Subcutaneous adipose tissue (tissue), 4 donors: ENCODE results near the gene BRF1. TPM values are rescaled to one million over a fixed set of nuclear protein-coding genes. Genes with fewer than 3 reads are reported as not detected.

Source experiments
- total RNA-seq, 4 donors: library from RNA; depleted of rRNA; stranded (reverse); fragments of >200 nt; gene quantifications; one replicate each; pipeline ENCODE4 v1.1.0, GENCODE V29; 2016
- TF ChIP-seq, protein P1 (sequence below): fragments of 450-650 bp; IDR thresholded peaks from one replicate; pipeline ENCODE4 v1.5.1; 2016; ENCODE audit warnings: low read depth, mild to moderate bottlenecking, control low read depth, antibody characterized with exemption, moderate library complexity

Gene BRF1
- total RNA-seq, 4 donors from 2014 or later: 19.7 to 76.1 (median 22.5) TPM

DNA sequence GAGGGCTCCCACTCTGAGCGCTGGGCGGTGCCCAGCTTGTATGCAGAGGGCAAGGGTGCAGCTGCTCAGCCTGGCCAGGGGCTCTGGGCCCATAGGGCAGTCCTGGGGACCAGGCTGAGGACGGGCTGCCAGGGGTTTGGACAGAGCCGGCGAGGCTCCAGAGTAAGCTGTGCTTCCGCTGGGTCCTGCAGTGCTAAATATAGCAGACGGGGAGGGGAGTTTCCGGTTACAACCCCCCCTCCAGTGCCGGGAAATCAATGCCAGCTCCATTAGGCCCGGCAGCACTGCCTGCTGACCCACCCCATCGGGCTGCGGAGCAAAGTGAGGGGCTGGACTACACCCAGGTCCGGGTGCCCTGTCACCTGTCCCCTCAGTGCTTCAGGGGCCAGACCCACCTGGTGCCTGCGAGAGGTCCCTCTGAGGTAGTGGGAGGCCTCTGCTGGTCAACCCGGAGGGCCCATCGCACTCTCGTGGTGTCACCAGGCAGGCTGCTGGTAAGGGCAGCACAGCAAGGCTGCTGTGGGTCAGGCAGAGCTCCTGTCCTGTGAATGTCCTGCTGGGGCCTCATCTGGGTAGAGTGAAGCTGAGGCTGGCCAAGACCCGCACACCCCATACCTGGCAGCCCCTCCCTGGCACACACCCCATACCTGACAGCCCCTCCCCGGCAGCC lies 129.7 kb downstream of the BRF1 start:
- TF ChIP-seq, protein P1, sequence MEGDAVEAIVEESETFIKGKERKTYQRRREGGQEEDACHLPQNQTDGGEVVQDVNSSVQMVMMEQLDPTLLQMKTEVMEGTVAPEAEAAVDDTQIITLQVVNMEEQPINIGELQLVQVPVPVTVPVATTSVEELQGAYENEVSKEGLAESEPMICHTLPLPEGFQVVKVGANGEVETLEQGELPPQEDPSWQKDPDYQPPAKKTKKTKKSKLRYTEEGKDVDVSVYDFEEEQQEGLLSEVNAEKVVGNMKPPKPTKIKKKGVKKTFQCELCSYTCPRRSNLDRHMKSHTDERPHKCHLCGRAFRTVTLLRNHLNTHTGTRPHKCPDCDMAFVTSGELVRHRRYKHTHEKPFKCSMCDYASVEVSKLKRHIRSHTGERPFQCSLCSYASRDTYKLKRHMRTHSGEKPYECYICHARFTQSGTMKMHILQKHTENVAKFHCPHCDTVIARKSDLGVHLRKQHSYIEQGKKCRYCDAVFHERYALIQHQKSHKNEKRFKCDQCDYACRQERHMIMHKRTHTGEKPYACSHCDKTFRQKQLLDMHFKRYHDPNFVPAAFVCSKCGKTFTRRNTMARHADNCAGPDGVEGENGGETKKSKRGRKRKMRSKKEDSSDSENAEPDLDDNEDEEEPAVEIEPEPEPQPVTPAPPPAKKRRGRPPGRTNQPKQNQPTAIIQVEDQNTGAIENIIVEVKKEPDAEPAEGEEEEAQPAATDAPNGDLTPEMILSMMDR: no peak

DNA sequence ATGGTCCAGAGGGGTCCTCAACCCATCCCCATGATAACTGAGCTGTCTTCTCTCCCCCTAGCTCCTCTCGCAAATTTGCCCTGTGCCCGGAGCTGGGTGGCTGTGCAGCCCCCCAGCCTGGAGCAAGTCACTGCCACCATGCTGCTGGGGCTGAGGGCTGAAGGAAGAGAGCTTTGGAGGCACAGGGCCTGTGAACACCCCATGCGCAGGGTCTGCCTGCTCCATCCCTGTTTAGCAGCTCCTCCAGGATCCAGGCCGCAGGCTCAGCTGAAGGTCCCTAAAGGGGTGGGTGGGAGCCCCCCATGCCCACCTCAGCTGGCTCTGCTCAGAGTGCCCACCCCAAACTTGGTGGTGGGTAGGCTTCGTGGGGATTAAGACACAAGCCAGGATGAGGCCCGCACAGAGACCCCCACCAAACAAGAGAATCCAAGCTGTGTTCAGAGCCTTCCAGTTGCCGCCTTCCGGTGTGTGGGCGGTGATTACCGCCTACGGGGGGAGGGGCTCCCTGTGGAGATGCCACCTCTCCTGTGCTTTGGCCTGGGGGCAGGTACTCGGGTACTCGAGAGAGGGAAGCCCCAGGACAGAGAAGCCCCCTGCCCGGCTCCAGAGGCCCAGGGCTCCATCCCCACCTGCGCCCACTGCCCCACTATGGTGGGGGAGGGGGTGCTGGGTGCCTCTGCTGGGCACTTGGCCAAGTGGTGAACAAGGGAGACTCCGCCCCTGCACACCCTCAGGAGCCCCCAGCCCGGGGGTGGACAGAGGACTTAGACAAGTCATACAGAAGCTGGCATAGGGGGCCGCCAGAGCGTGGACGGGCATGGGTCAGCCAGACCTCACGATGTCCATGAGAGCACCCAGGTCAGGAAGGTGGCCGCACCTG lies 130.8 kb downstream of the BRF1 start:
- TF ChIP-seq, protein P1: no peak

DNA sequence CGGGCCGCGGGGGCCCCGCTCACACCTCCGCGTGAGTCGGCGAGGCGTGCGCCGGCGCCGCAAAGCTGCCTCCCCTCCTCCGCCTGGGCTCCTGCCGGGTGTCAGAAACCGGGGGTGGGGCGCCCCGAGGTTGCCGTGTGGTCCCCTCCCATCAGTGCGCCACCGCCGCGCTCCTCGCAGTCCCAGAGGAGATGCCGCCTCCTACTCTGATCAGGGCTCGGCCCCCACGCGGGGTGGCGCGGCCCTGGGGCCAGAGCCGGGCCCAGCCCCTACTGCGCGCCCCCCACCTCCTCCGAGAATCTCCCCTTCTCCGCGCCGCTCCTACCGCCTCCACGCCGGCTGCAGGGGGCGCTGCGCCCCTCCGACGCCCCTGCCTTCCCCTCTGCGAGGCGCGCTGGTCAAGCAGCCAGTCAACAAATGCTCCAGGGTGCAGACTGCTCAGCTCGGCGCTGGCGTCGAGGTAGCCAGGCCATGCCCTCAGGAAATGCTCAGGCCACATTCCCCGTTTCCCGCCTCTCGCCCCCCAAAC lies 131.8 kb downstream of the BRF1 start:
- TF ChIP-seq, protein P1: no peak

DNA sequence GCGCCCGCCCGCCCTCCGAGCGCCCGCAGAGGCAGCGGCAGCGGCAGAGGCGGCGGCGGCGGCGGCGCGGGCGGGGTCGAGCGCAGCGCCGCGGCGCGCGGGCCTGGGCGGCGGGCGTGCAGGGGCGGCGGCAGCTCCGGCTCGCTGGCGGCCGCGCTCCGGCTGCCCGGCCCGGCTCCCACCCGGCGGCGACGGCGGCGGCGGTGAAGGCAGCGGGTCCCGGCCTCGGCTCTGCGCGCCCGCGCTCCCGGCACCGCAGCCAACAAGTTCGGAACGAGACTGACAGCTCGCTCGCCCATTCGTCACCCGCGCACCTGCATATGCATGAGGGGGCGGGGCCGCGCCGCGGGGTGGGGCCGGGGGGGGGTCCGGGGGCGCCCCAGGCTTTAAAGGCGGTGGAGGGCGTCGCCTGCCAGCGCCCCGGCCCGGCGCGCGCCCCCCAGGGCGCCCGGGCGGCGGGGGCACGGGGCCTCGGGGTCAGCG lies 132.3 kb downstream of the BRF1 start, which contains the start of gene JAG2:
JAG2 (minus strand) TSS at position 281 of the 483 bp plus-strand sequence. CDS start 356 bp downstream, outside the sequence.
- TF ChIP-seq, protein P1: no peak

DNA sequence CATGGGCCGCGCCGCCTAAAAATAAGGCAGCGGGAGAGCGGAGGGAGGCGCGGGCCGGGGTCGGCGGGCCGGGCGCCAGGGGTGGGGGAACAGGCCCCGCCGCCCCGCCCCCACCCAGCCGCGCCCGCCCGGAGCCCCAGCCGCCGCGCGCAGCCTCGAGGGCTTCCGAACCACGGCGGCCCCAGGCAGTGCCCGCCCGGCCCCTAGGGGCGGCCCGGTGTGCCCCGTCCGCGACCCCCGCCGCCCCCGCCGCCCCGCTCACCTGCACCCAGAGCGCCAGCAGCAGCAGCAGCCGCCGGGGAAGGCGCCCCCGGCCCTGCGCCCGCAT lies 132.7 kb downstream of the BRF1 start:
- TF ChIP-seq, protein P1: no peak

DNA sequence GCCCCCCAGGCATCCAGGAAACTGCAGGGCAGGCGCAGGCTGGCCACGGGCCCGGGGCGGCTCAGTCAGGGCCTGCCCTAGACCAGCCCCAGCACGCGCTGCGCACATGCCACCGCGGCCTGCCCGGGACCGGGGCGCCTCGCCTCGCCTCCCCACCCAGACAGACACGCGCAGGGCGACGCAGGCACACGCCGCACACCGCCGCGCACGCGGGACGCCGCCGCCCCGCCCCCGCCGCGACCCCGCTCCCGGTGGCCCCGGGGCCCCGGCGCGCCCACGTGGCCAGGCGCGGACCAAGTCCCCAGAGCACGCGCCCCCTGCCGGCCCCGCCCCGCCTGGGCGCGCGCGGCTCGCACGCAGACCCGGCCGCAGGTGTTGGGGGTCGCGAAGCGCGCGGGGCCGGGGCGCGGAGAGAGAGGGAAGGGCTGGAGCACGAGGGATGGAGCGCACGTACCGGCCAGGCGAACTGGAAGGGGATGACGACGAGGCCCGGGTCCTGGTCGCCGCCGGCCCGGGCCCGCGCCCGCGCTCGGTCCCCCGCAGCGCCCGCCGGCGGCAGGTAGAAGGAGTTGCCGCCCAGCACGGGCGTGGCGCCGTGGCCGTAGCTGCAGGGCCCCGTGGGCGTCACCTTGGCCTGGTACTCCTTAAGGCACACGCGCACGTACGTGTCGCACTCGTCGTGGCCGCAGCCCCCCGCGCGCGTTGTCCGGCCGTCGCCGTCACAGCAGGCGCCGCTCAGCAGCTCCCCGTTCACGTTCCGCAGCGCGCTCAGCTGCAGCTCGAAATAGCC lies 133.3 kb downstream of the BRF1 start:
- TF ChIP-seq, protein P1: no peak
